PFSK-1 (cell line): ENCODE data around the gene TVP23A.

Experiments
- POLR2AphosphoS5 ChIP-seq: IDR thresholded peaks from 2 replicates; pipeline ENCODE4 v1.6.1; 2012; ENCODE audit warnings: low read depth, mild to moderate bottlenecking, control low read depth, low read length, moderate library complexity
- SIN3A ChIP-seq: IDR thresholded peaks from 2 replicates; pipeline ENCODE4 v1.6.1; 2012; ENCODE audit warnings: mild to moderate bottlenecking, low read length, moderate library complexity, borderline replicate concordance; ENCODE audit not compliant: insufficient read depth
- TAF1 ChIP-seq: IDR thresholded peaks from 2 replicates; pipeline ENCODE4 v1.6.1; 2012; ENCODE audit warnings: low read length, control low read depth, borderline replicate concordance; ENCODE audit not compliant: insufficient read depth
- TF ChIP-seq, protein P1 (sequence below), 2 experiments: IDR thresholded peaks; 2 replicates each; pipeline versions ENCODE4 v1.6.1 to v1.8.0; 2011 to 2012; ENCODE audit warnings: low read depth in 2 of 2, low read length in 2 of 2, control low read depth in 1 of 2, inconsistent platforms in 1 of 2, mild to moderate bottlenecking in 1 of 2, moderate library complexity in 1 of 2; ENCODE audit not compliant: insufficient read depth in 1 of 2

DNA sequence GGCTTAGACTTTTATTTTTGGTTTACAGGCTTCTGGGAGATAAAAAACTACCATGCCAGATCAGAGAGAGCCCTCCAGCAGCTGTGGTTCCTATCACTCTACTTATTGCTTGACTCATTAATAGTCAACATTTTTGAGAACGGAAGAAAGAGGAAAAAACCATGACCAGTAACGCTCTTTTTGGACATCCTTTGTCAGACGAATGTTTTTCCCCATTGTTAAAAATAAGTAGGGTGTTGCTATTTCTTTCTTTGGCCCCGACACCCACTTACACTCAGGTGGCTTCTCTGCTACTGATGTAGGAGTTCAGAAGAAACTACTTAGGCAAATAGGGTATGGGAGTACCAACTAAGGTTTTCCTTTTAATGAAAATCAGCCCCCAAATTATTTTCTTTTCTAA, 27.5 kb downstream of the TVP23A start:
- TF ChIP-seq, protein P1, sequence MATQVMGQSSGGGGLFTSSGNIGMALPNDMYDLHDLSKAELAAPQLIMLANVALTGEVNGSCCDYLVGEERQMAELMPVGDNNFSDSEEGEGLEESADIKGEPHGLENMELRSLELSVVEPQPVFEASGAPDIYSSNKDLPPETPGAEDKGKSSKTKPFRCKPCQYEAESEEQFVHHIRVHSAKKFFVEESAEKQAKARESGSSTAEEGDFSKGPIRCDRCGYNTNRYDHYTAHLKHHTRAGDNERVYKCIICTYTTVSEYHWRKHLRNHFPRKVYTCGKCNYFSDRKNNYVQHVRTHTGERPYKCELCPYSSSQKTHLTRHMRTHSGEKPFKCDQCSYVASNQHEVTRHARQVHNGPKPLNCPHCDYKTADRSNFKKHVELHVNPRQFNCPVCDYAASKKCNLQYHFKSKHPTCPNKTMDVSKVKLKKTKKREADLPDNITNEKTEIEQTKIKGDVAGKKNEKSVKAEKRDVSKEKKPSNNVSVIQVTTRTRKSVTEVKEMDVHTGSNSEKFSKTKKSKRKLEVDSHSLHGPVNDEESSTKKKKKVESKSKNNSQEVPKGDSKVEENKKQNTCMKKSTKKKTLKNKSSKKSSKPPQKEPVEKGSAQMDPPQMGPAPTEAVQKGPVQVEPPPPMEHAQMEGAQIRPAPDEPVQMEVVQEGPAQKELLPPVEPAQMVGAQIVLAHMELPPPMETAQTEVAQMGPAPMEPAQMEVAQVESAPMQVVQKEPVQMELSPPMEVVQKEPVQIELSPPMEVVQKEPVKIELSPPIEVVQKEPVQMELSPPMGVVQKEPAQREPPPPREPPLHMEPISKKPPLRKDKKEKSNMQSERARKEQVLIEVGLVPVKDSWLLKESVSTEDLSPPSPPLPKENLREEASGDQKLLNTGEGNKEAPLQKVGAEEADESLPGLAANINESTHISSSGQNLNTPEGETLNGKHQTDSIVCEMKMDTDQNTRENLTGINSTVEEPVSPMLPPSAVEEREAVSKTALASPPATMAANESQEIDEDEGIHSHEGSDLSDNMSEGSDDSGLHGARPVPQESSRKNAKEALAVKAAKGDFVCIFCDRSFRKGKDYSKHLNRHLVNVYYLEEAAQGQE (IDR thresholded peaks at IDR 0.05; ENCODE audit: insufficient read depth in 1 of 2, low read depth in 2 of 2, low read length in 2 of 2), result no peak
- no peak for TF ChIP-seq POLR2AphosphoS5
- TF ChIP-seq SIN3A, result no peak
- TF ChIP-seq TAF1, result no peak
